Liver (tissue), 3 donors: ENCODE results near the gene TENM3.

Experiments
- ATF3 ChIP-seq: IDR thresholded peaks from 2 replicates; pipeline ENCODE4 v1.6.1; 2016; ENCODE audit warnings: antibody characterized with exemption
- FOXA1 ChIP-seq: IDR thresholded peaks from 2 replicates; pipeline ENCODE4 v1.6.1; 2016; ENCODE audit warnings: antibody characterized with exemption
- GABPA ChIP-seq, 2 donors: IDR thresholded peaks in 1 of 2; conservative IDR thresholded peaks in 1 of 2; 2 replicates each; pipeline ENCODE4 v1.6.1; 2016; ENCODE audit warnings: antibody characterized with exemption in 2 of 2, mild to moderate bottlenecking in 1 of 2, moderate library complexity in 1 of 2
- JUND ChIP-seq, 2 donors: IDR thresholded peaks; 2 replicates each; pipeline ENCODE4 v1.6.1; 2016; ENCODE audit warnings: antibody characterized with exemption in 2 of 2
- RAD21 ChIP-seq, 2 donors: IDR thresholded peaks; 2 replicates each; pipeline ENCODE4 v1.6.1; 2016; ENCODE audit warnings: antibody characterized with exemption in 2 of 2, mild to moderate bottlenecking in 2 of 2
- RXRA ChIP-seq, 2 donors: IDR thresholded peaks; 2 replicates each; pipeline ENCODE4 v1.6.1; 2017 to 2018; ENCODE audit warnings: antibody characterized with exemption in 2 of 2, mild to moderate bottlenecking in 1 of 2
- SP1 ChIP-seq: IDR thresholded peaks from 2 replicates; pipeline ENCODE4 v1.6.1; 2018; ENCODE audit warnings: antibody characterized with exemption, mild to moderate bottlenecking
- TAF1 ChIP-seq: conservative IDR thresholded peaks from 2 replicates; pipeline ENCODE4 v1.6.1; 2016; ENCODE audit warnings: antibody characterized with exemption, mild to moderate bottlenecking
- YY1 ChIP-seq: IDR thresholded peaks from 2 replicates; pipeline ENCODE4 v1.6.1; 2016; ENCODE audit warnings: antibody characterized with exemption, mild to moderate bottlenecking
- TF ChIP-seq, protein P1 (sequence below): fragments of 150-350 bp; IDR thresholded peaks from 2 replicates; pipeline ENCODE4 v1.5.1; 2017; ENCODE audit warnings: improper control_type of control experiment, low read depth, low read length; ENCODE audit not compliant: missing input control
- TF ChIP-seq, protein P2 (sequence below): IDR thresholded peaks from 2 replicates; pipeline ENCODE4 v1.6.1; 2016; ENCODE audit warnings: antibody characterized with exemption, mild to moderate bottlenecking
- donor health status: healthy.
- donor health status: healthy.

DNA sequence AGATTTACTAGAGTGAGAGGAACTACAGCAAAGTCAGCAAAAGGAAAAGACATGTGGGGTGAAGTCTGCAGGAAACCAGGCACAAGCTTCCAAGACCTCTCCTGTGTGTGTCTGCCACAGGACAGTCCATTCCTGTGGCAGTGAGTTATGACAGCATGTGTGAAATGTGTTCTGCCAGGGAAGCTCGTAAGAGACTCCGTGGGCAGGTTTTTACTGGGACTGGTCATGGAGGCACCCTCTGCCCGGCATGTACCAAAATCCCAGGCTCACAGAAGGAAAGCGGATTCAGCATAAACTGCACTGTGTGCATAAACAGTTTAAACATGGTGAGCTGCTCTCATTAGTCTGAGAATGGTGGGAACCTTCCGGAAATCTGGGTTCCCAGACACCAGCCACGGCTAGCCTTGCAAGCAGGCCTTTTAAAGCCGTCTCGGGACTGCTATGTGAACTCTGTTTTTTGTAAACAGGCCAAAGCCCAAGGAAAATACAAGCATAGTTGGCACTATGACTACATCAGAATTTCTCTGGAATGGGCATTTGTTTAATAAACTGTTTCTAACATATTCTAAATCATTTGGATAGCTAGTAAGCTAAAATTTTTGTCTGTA lies 288.5 kb downstream of the TENM3 start:
- no peak for TF ChIP-seq RXRA (IDR thresholded peaks at IDR 0.05)
- TF ChIP-seq JUND (IDR thresholded peaks at IDR 0.05), result no peak
- TF ChIP-seq, protein P1, sequence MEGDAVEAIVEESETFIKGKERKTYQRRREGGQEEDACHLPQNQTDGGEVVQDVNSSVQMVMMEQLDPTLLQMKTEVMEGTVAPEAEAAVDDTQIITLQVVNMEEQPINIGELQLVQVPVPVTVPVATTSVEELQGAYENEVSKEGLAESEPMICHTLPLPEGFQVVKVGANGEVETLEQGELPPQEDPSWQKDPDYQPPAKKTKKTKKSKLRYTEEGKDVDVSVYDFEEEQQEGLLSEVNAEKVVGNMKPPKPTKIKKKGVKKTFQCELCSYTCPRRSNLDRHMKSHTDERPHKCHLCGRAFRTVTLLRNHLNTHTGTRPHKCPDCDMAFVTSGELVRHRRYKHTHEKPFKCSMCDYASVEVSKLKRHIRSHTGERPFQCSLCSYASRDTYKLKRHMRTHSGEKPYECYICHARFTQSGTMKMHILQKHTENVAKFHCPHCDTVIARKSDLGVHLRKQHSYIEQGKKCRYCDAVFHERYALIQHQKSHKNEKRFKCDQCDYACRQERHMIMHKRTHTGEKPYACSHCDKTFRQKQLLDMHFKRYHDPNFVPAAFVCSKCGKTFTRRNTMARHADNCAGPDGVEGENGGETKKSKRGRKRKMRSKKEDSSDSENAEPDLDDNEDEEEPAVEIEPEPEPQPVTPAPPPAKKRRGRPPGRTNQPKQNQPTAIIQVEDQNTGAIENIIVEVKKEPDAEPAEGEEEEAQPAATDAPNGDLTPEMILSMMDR, result no peak
- no peak for TF ChIP-seq TAF1
- no peak for TF ChIP-seq GABPA (IDR thresholded peaks at IDR 0.05 in 1 of 2, conservative IDR thresholded peaks at IDR 0.05 in 1 of 2)
- no peak for TF ChIP-seq RAD21 (IDR thresholded peaks at IDR 0.05)
- no peak for TF ChIP-seq FOXA1
- no peak for TF ChIP-seq ATF3
- TF ChIP-seq YY1, result no peak
- no peak for TF ChIP-seq SP1
- TF ChIP-seq, protein P2, sequence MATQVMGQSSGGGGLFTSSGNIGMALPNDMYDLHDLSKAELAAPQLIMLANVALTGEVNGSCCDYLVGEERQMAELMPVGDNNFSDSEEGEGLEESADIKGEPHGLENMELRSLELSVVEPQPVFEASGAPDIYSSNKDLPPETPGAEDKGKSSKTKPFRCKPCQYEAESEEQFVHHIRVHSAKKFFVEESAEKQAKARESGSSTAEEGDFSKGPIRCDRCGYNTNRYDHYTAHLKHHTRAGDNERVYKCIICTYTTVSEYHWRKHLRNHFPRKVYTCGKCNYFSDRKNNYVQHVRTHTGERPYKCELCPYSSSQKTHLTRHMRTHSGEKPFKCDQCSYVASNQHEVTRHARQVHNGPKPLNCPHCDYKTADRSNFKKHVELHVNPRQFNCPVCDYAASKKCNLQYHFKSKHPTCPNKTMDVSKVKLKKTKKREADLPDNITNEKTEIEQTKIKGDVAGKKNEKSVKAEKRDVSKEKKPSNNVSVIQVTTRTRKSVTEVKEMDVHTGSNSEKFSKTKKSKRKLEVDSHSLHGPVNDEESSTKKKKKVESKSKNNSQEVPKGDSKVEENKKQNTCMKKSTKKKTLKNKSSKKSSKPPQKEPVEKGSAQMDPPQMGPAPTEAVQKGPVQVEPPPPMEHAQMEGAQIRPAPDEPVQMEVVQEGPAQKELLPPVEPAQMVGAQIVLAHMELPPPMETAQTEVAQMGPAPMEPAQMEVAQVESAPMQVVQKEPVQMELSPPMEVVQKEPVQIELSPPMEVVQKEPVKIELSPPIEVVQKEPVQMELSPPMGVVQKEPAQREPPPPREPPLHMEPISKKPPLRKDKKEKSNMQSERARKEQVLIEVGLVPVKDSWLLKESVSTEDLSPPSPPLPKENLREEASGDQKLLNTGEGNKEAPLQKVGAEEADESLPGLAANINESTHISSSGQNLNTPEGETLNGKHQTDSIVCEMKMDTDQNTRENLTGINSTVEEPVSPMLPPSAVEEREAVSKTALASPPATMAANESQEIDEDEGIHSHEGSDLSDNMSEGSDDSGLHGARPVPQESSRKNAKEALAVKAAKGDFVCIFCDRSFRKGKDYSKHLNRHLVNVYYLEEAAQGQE, result no peak
